WTC11 (cell line): Measurements from ENCODE around the gene MYO18B. TPM values are rescaled to one million over a fixed set of nuclear protein-coding genes. Genes with fewer than 3 reads are reported as not detected.
A peak's percentile ranks its signal among the peaks of the same experiment; 100 is the strongest.

ENCODE experiments used
- ATAC-seq: fragments of 200-7000 bp; cut with Tn5 transposase; 2 replicates; pipeline ENCODE4 v1.10.0; 2021; ENCODE audit warnings: mild to moderate bottlenecking, moderate library complexity
- CTCF ChIA-PET: fragments of 300-600 bp; sonication (Branson Sonifier 250); formaldehyde crosslinking; loops from one replicate; lab custom pipeline; 2021; ENCODE audit warnings: antibody characterized with exemption; lab: Charles Lee
- POLR2A ChIA-PET: fragments of 350-600 bp; sonication (Branson Sonifier 250); formaldehyde crosslinking; loops from one replicate; lab custom pipeline; 2021; ENCODE audit warnings: antibody characterized with exemption; lab: Charles Lee
- DNase-seq: peaks from one replicate; pipeline ENCODE4 v3.0.0; 2021; ENCODE audit warnings: low spot score
- H3K27ac Mint-ChIP-seq: 2 replicates; pipeline ENCODE4 v1.8.0; 2021; ENCODE audit warnings: mixed read lengths
- H3K27me3 Mint-ChIP-seq: 2 replicates; pipeline ENCODE4 v1.8.0; 2021; ENCODE audit warnings: low read depth, mild to moderate bottlenecking, moderate library complexity, mixed read lengths
- H3K36me3 Mint-ChIP-seq: 2 replicates; pipeline ENCODE4 v1.8.0; 2021; ENCODE audit warnings: mixed read lengths
- H3K4me1 Mint-ChIP-seq: 2 replicates; pipeline ENCODE4 v1.8.0; 2022; ENCODE audit warnings: mixed read lengths
- H3K4me3 Mint-ChIP-seq: 2 replicates; pipeline ENCODE4 v1.8.0; 2021; ENCODE audit warnings: mild to moderate bottlenecking, moderate library complexity, mixed read lengths
- H3K9me3 Mint-ChIP-seq: 2 replicates; pipeline ENCODE4 v1.8.0; 2021; ENCODE audit warnings: mixed read lengths
- CREB1 ChIP-seq: sonication (generic); formaldehyde crosslinking; IDR thresholded peaks from 2 replicates; pipeline ENCODE4 v1.8.0; 2023; ENCODE audit warnings: mild to moderate bottlenecking, missing genetic modification reagents
- ELF4 ChIP-seq: sonication (generic); formaldehyde crosslinking; IDR thresholded peaks from 2 replicates; pipeline ENCODE4 v1.8.1; 2022; ENCODE audit warnings: low read depth, mild to moderate bottlenecking, moderate library complexity, missing genetic modification reagents
- ETV6 ChIP-seq: sonication (generic); formaldehyde crosslinking; IDR thresholded peaks from 2 replicates; pipeline ENCODE4 v1.8.1; 2022; ENCODE audit warnings: mild to moderate bottlenecking, missing genetic modification reagents
- FOXK1 ChIP-seq: sonication (generic); formaldehyde crosslinking; IDR thresholded peaks from 2 replicates; pipeline ENCODE4 v1.8.0; 2022; ENCODE audit warnings: mild to moderate bottlenecking, moderate library complexity, missing genetic modification reagents
- FOXP1 ChIP-seq: sonication (generic); formaldehyde crosslinking; IDR thresholded peaks from 2 replicates; pipeline ENCODE4 v1.8.0; 2022; ENCODE audit warnings: missing genetic modification reagents, mild to moderate bottlenecking, moderate library complexity, borderline replicate concordance
- IRF2 ChIP-seq: sonication (generic); formaldehyde crosslinking; IDR thresholded peaks from 2 replicates; pipeline ENCODE4 v1.8.0; 2022; ENCODE audit warnings: low read depth, missing genetic modification reagents, borderline replicate concordance
- JAZF1 ChIP-seq: fragments of 250-450 bp; sonication (Bioruptor Pico); IDR thresholded peaks from 2 replicates; pipeline ENCODE4 v1.9.0; 2021; ENCODE audit warnings: moderate library complexity, mild to moderate bottlenecking, inconsistent platforms
- NFATC4 ChIP-seq: fragments of 250-450 bp; sonication (Bioruptor Pico); IDR thresholded peaks from 2 replicates; pipeline ENCODE4 v1.9.0; 2021; ENCODE audit warnings: mild to moderate bottlenecking
- NFE2L1 ChIP-seq: sonication (generic); formaldehyde crosslinking; IDR thresholded peaks from 2 replicates; pipeline ENCODE4 v1.8.1; 2023; ENCODE audit warnings: missing genetic modification reagents
- NR1H2 ChIP-seq: sonication (generic); formaldehyde crosslinking; IDR thresholded peaks from 2 replicates; pipeline ENCODE4 v1.9.0; 2021; ENCODE audit warnings: mild to moderate bottlenecking, moderate library complexity, missing genetic modification reagents
- RELA ChIP-seq: sonication (generic); formaldehyde crosslinking; IDR thresholded peaks from 2 replicates; pipeline ENCODE4 v1.8.1; 2022; ENCODE audit warnings: missing genetic modification reagents, mild to moderate bottlenecking, borderline replicate concordance
- RORB ChIP-seq: fragments of 250-450 bp; sonication (Bioruptor Pico); IDR thresholded peaks from 2 replicates; pipeline ENCODE4 v1.9.0; 2021; ENCODE audit warnings: mild to moderate bottlenecking
- ZNF219 ChIP-seq: sonication (generic); formaldehyde crosslinking; IDR thresholded peaks from 2 replicates; pipeline ENCODE4 v1.8.0; 2023; ENCODE audit warnings: missing genetic modification reagents, mild to moderate bottlenecking, borderline replicate concordance
- total RNA-seq: library from RNA; stranded (reverse); gene quantifications from 3 replicates; pipeline ENCODE4 v1.2.3, GENCODE V29; 2021
- TF ChIP-seq, protein P1 (sequence below): sonication (generic); formaldehyde crosslinking; IDR thresholded peaks from 2 replicates; pipeline ENCODE4 v1.8.1; 2023; ENCODE audit warnings: mild to moderate bottlenecking, missing genetic modification reagents
- TF ChIP-seq, protein P2 (sequence below): fragments of 200-600 bp; IDR thresholded peaks from 2 replicates; pipeline ENCODE4 v1.8.0; 2022; ENCODE audit warnings: antibody characterized with exemption
- TF ChIP-seq, protein P3 (sequence below): fragments of 250-450 bp; sonication (Bioruptor Pico); IDR thresholded peaks from 2 replicates; pipeline ENCODE4 v1.8.0; 2021; ENCODE audit warnings: mild to moderate bottlenecking
- TF ChIP-seq, protein P4 (sequence below): sonication (generic); formaldehyde crosslinking; IDR thresholded peaks from 2 replicates; pipeline ENCODE4 v1.8.1; 2022; ENCODE audit warnings: mild to moderate bottlenecking, moderate library complexity, missing genetic modification reagents
- TF ChIP-seq, protein P5 (sequence below): sonication (generic); formaldehyde crosslinking; IDR thresholded peaks from 2 replicates; pipeline ENCODE4 v1.8.0; 2023; ENCODE audit warnings: missing genetic modification reagents, mild to moderate bottlenecking, borderline replicate concordance
- TF ChIP-seq, protein P6 (sequence below): sonication (generic); formaldehyde crosslinking; IDR thresholded peaks from 2 replicates; pipeline ENCODE4 v1.8.0; 2022; ENCODE audit warnings: missing genetic modification reagents
- TF ChIP-seq, protein P7 (sequence below): sonication (generic); formaldehyde crosslinking; IDR thresholded peaks from 2 replicates; pipeline ENCODE4 v1.8.1; 2022; ENCODE audit warnings: missing genetic modification reagents, borderline replicate concordance

MYO18B gene
- total RNA-seq, 1 experiment from 2014 or later = 0.96 TPM

DNA sequence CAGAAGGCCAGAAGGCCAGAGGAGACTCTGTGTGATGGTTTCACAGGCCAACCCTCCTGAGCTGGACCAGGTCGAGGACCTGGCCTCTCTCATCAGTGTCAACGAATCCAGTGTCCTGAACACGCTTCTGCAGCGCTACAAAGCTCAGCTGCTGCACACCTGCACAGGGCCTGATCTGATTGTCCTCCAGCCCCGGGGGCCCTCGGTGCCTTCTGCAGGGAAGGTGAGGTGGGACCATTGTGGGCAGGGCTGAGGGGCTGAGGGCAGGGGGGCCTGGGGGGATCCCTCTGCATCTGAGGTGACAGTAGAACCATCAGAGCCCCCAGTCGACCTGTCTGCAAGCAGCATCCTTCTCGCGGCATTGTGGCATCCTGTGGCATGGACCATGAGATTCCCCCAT lies 30.3 kb downstream of the MYO18B start (continued):
- TF ChIP-seq, protein P1, sequence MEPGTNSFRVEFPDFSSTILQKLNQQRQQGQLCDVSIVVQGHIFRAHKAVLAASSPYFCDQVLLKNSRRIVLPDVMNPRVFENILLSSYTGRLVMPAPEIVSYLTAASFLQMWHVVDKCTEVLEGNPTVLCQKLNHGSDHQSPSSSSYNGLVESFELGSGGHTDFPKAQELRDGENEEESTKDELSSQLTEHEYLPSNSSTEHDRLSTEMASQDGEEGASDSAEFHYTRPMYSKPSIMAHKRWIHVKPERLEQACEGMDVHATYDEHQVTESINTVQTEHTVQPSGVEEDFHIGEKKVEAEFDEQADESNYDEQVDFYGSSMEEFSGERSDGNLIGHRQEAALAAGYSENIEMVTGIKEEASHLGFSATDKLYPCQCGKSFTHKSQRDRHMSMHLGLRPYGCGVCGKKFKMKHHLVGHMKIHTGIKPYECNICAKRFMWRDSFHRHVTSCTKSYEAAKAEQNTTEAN (CRISPR knock-in tag) = no peak

DNA sequence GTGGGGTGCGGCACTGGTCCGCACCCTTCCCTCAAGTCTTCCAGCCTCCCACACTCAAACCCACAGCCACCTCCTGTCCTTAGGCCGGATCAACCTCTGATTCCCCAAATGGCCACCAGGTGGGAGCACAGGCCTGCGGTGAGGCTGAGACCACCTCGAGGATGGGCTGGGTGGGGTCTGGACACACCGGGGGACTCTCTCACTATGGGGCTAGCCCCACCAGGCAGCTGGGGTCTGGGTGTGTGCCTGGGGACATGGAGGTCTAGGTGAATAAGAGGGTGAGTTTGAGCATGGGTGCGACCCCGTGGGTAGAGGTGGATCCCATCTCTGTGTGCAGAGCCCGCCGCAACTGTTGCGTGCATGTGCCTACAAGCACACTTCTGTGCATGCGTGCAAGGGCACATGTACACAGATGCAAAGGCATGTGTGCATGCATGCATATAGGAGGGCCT lies 32.6 kb downstream of the MYO18B start:
- no peaks in the 10 kb centered on the region; the same call in none of the 2 replicates for H3K27me3 Mint-ChIP-seq

More for the DNA sequence above, 32.6 kb downstream of the MYO18B start:
- Mint-ChIP-seq H3K4me3 (no peak overlapping the region), H3K4me1 (peaks cover 4% of the 10 kb centered on the region), H3K9me3 (no peaks in the 10 kb centered on the region), H3K27ac (no peak overlapping the region), H3K36me3 (no peaks in the 10 kb centered on the region)
- DNase-seq (peak; percentile 80), ATAC-seq (peak; percentile 85)
- ChIA-PET CTCF (interaction anchor here (0.5 to 0.7 kb wide), 2 partner anchors 154 to 608 kb away, joined by 3 read pairs; no protein-coding TSS in a partner anchor), POLR2A (no interaction called here)
- TF ChIP-seq JAZF1 (CRISPR knock-in tag) (no peak), NR1H2 (CRISPR knock-in tag) (no peak), CREB1 (CRISPR knock-in tag) (no peak), FOXP1 (CRISPR knock-in tag) (peak; percentile 44; the same call in 1 of the 2 replicates), ZNF219 (no peak), ETV6 (CRISPR knock-in tag) (no peak), ELF4 (CRISPR knock-in tag) (no peak), FOXK1 (CRISPR knock-in tag) (no peak), NFE2L1 (no peak), RELA (CRISPR knock-in tag) (no peak), NFATC4 (CRISPR knock-in tag) (no peak), IRF2 (CRISPR knock-in tag) (no peak), RORB (CRISPR knock-in tag) (no peak)
- TF ChIP-seq, protein P2, sequence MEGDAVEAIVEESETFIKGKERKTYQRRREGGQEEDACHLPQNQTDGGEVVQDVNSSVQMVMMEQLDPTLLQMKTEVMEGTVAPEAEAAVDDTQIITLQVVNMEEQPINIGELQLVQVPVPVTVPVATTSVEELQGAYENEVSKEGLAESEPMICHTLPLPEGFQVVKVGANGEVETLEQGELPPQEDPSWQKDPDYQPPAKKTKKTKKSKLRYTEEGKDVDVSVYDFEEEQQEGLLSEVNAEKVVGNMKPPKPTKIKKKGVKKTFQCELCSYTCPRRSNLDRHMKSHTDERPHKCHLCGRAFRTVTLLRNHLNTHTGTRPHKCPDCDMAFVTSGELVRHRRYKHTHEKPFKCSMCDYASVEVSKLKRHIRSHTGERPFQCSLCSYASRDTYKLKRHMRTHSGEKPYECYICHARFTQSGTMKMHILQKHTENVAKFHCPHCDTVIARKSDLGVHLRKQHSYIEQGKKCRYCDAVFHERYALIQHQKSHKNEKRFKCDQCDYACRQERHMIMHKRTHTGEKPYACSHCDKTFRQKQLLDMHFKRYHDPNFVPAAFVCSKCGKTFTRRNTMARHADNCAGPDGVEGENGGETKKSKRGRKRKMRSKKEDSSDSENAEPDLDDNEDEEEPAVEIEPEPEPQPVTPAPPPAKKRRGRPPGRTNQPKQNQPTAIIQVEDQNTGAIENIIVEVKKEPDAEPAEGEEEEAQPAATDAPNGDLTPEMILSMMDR = peak; percentile 83
- TF ChIP-seq, protein P3, sequence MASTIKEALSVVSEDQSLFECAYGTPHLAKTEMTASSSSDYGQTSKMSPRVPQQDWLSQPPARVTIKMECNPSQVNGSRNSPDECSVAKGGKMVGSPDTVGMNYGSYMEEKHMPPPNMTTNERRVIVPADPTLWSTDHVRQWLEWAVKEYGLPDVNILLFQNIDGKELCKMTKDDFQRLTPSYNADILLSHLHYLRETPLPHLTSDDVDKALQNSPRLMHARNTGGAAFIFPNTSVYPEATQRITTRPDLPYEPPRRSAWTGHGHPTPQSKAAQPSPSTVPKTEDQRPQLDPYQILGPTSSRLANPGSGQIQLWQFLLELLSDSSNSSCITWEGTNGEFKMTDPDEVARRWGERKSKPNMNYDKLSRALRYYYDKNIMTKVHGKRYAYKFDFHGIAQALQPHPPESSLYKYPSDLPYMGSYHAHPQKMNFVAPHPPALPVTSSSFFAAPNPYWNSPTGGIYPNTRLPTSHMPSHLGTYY = no peak
- TF ChIP-seq, protein P4, sequence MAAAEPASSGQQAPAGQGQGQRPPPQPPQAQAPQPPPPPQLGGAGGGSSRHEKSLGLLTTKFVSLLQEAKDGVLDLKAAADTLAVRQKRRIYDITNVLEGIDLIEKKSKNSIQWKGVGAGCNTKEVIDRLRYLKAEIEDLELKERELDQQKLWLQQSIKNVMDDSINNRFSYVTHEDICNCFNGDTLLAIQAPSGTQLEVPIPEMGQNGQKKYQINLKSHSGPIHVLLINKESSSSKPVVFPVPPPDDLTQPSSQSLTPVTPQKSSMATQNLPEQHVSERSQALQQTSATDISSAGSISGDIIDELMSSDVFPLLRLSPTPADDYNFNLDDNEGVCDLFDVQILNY = no peak
- TF ChIP-seq, protein P5, sequence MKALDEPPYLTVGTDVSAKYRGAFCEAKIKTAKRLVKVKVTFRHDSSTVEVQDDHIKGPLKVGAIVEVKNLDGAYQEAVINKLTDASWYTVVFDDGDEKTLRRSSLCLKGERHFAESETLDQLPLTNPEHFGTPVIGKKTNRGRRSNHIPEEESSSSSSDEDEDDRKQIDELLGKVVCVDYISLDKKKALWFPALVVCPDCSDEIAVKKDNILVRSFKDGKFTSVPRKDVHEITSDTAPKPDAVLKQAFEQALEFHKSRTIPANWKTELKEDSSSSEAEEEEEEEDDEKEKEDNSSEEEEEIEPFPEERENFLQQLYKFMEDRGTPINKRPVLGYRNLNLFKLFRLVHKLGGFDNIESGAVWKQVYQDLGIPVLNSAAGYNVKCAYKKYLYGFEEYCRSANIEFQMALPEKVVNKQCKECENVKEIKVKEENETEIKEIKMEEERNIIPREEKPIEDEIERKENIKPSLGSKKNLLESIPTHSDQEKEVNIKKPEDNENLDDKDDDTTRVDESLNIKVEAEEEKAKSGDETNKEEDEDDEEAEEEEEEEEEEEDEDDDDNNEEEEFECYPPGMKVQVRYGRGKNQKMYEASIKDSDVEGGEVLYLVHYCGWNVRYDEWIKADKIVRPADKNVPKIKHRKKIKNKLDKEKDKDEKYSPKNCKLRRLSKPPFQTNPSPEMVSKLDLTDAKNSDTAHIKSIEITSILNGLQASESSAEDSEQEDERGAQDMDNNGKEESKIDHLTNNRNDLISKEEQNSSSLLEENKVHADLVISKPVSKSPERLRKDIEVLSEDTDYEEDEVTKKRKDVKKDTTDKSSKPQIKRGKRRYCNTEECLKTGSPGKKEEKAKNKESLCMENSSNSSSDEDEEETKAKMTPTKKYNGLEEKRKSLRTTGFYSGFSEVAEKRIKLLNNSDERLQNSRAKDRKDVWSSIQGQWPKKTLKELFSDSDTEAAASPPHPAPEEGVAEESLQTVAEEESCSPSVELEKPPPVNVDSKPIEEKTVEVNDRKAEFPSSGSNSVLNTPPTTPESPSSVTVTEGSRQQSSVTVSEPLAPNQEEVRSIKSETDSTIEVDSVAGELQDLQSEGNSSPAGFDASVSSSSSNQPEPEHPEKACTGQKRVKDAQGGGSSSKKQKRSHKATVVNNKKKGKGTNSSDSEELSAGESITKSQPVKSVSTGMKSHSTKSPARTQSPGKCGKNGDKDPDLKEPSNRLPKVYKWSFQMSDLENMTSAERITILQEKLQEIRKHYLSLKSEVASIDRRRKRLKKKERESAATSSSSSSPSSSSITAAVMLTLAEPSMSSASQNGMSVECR (CRISPR knock-in tag) = no peak
- TF ChIP-seq, protein P6, sequence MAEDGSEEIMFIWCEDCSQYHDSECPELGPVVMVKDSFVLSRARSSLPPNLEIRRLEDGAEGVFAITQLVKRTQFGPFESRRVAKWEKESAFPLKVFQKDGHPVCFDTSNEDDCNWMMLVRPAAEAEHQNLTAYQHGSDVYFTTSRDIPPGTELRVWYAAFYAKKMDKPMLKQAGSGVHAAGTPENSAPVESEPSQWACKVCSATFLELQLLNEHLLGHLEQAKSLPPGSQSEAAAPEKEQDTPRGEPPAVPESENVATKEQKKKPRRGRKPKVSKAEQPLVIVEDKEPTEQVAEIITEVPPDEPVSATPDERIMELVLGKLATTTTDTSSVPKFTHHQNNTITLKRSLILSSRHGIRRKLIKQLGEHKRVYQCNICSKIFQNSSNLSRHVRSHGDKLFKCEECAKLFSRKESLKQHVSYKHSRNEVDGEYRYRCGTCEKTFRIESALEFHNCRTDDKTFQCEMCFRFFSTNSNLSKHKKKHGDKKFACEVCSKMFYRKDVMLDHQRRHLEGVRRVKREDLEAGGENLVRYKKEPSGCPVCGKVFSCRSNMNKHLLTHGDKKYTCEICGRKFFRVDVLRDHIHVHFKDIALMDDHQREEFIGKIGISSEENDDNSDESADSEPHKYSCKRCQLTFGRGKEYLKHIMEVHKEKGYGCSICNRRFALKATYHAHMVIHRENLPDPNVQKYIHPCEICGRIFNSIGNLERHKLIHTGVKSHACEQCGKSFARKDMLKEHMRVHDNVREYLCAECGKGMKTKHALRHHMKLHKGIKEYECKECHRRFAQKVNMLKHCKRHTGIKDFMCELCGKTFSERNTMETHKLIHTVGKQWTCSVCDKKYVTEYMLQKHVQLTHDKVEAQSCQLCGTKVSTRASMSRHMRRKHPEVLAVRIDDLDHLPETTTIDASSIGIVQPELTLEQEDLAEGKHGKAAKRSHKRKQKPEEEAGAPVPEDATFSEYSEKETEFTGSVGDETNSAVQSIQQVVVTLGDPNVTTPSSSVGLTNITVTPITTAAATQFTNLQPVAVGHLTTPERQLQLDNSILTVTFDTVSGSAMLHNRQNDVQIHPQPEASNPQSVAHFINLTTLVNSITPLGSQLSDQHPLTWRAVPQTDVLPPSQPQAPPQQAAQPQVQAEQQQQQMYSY = 0 out of 2 replicates have a peak, but pooled peaks have one; percentile 17
- TF ChIP-seq, protein P7, sequence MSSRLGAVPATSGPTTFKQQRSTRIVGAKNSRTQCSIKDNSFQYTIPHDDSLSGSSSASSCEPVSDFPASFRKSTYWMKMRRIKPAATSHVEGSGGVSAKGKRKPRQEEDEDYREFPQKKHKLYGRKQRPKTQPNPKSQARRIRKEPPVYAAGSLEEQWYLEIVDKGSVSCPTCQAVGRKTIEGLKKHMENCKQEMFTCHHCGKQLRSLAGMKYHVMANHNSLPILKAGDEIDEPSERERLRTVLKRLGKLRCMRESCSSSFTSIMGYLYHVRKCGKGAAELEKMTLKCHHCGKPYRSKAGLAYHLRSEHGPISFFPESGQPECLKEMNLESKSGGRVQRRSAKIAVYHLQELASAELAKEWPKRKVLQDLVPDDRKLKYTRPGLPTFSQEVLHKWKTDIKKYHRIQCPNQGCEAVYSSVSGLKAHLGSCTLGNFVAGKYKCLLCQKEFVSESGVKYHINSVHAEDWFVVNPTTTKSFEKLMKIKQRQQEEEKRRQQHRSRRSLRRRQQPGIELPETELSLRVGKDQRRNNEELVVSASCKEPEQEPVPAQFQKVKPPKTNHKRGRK (CRISPR knock-in tag) = no peak
